GM21390 (cell line): Measurements from ENCODE around the gene IGF2BP2.
"Not testable (repeated sequence)": the region's sequence is repeated elsewhere in the genome, so short reads cannot be mapped to it uniquely, and the experiment has no call there.

Experiments used
- ATAC-seq: cut with Tn5 transposase; IDR thresholded peaks from one replicate; pipeline ENCODE4 v1.9.1; 2021; ENCODE audit not compliant: unreplicated experiment

Gene IGF2BP2

GRCh38 chr3:185647134-185647879 is 177.5 kb downstream of the IGF2BP2 start:
- ATAC-seq = no peak

DNA sequence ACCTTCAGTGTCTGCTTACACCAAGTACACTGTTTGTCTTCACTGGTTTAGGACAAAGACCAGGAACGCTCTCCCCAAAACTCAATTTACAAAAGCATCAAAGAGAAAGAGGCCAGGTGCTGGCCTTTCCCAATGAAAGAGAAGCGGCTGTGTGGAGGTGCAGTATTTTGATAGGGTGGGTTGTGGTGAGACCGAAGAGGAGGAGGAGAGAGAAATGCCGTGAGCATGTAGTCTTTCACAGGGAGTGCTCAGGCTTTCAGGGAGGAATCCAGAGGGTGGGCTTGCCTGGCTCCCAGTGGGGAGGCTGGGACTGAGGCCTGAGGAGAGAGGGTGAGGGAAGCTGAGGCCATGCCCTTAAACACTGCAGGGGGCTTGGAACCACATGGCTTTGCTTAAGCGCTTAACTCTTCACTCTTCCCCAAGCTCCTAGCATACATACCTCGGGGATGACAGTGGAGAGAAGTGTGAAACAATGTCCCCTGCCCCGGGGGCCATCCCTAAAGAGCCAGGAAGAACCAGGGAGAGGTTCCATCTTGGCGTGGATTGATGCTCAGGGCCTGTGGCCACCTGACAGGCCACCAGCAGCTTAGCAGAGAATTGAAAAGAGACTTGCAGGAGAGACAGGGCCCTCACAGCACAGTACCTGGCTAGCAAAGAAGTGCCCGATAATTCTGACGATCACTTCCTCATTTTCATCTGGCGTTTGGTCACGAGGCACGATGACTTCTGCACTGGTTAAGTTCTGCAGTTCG is 178.3 kb downstream of the IGF2BP2 start:
- no peak for ATAC-seq

GRCh38 chr3:185645596-185646381 is 179.1 kb downstream of the IGF2BP2 start:
- ATAC-seq = no peak

DNA sequence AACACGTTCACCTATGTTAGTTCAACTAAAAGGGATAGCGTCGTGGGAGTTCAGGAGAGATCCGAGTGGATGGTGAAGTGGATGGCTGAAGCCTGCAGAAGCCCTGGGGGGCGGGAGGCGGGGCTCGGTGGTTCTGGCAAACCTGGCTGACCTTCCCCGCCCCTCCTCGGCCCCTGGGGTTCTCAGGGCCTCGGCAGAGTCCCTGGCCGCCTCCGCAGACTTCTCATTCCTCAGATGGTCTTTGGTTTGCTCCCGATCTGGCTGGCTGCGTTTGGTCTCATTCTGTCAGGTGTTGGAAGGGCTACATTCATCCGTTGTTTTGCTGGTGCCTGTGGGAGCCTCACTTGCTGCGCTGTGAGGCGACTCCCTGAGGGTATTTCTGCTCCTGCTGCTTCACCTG is 179.7 kb downstream of the IGF2BP2 start:
- not testable (repeated sequence) for ATAC-seq

- ATAC-seq = no peak
Measured at GRCh38 chr3:185640308-185640707, 184.5 kb downstream of the IGF2BP2 start.

DNA sequence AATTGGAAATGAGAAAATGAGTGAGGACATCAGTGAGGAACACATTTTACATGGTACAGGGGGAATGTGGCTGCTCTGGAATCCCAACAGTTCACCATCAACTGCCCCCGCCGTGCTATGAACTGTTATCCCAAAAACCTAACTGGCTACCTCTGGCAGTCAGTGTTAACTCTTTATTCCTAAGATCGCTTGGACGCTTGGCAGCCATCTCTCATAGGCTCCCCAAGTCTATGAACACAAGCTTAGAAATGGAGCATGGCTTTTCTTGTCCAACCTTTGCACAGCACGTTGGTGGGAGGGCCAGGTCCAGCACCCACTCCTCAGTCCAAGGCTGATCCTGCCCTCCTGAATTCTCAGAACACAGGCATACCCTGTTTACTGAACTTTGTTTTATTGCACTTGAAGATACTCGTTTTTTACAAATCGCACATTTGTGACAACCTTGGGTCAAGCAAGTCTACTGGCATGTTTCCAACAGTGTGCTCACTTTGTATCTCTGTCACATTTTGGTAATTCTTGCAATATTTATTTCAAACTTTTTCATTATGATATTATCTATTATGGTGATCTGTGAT is 185.1 kb downstream of the IGF2BP2 start:
- ATAC-seq = no peak

DNA sequence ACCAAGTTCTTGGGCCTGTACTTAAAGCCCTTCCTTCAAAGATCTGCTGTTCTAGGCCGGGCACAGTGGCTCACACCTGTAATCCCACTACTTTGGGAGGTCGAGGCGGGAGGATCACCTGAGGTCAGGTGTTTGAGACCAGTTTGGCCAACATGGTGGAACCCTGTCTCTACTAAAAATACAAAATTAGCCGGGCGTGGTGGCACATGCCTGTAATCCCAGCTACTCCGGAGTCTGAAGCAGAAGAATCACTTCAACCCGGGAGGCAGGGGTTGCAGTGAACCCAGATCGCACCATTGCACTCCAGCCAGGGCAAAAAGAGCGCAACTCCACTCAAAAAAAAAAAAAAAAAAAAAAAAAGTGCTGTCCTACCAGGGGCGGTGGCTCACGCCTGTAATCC is 186.2 kb downstream of the IGF2BP2 start:
- ATAC-seq = not testable (repeated sequence)

GRCh38 chr3:185637388-185637787 is 187.5 kb downstream of the IGF2BP2 start:
- no peak for ATAC-seq

GRCh38 chr3:185632996-185633395 is 191.8 kb downstream of the IGF2BP2 start:
- no peak for ATAC-seq

- ATAC-seq = no peak
Measured at GRCh38 chr3:185631508-185632206, 193.2 kb downstream of the IGF2BP2 start.

DNA sequence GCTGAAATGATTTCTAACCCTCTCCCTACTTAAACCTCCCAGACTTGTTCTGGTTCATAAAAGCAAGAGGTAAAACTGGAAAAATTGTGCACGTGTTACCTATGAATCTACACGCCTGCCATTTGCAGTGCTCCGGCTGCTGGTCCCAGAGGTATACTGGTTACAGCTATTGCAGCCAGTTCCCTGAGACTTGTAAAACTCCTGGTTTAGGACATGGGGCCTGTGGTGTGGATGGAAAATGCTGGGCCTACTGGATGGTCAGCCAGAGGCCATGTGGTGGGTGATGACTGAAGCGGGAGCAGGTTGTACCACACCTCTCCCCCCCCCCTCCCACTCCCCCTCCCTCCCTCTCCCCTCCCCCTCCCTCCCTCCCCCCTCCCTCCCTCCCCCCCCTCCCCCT is 193.7 kb downstream of the IGF2BP2 start:
- no peak for ATAC-seq

- no peak for ATAC-seq
Measured at GRCh38 chr3:185630182-185630622, 194.6 kb downstream of the IGF2BP2 start.

- no peak for ATAC-seq
Measured at GRCh38 chr3:185629554-185630181, 195.2 kb downstream of the IGF2BP2 start.

GRCh38 chr3:185625784-185626183 is 199.1 kb downstream of the IGF2BP2 start:
- no peak for ATAC-seq

- no peak for ATAC-seq
Measured at GRCh38 chr3:185623939-185624665, 200.7 kb downstream of the IGF2BP2 start.

DNA sequence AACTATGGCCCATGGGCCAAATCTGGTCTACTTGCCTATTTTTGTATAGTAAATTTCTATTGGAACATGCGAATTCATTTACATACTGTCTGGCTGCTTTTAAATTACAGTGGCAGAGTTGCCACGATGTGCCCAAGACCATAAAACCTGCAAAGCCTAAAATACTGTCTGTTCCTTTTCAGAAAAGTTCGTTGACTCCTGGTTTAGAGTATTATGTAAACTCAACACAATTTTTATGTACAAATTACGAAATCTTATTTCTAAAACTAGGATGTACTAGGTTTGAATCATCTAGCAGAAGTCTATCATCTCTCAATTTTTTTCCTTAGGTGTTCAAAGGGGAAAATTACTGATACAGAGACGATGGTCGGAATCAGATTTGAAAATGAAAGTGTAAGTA is 211.8 kb downstream of the IGF2BP2 start:
- no peak for ATAC-seq

- no peak for ATAC-seq
Measured at GRCh38 chr3:185606196-185606595, 218.6 kb downstream of the IGF2BP2 start.

GRCh38 chr3:185605566-185605965 is 219.3 kb downstream of the IGF2BP2 start:
- no peak for ATAC-seq

DNA sequence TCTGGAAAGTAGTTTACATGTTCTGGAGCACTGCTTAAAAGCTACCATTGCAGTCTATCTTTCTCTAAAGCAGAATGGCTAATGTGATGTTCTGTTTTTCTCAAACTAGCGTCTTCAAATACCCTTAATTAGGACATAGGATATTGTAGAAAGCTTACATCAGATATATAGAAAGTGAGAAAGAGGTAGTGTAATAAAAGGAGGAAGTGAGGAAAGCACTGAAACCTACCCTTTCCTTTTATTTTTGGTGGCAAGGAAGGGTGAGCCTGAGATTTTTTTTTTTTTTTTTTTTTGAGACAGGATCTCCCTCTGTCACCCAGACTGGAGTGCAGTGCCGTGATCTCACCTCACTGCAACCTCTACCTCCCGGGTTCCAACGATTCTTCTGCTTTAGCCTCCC is 229.3 kb downstream of the IGF2BP2 start:
- peak; percentile 66 for ATAC-seq
